Uterine smooth muscle cell (primary cell): ENCODE data around the gene FAM149B1. TPM values are rescaled to one million over a fixed set of nuclear protein-coding genes. Genes with fewer than 3 reads are reported as not detected.

Experiments
- total RNA-seq: library from RNA; depleted of rRNA; stranded (reverse); fragments of >200 nt; gene quantifications from 2 replicates; pipeline ENCODE4 v1.2.3, GENCODE V29; 2014

FAM149B1 gene
- 24.9 and 41.1 TPM in 2 replicates for total RNA-seq

DNA sequence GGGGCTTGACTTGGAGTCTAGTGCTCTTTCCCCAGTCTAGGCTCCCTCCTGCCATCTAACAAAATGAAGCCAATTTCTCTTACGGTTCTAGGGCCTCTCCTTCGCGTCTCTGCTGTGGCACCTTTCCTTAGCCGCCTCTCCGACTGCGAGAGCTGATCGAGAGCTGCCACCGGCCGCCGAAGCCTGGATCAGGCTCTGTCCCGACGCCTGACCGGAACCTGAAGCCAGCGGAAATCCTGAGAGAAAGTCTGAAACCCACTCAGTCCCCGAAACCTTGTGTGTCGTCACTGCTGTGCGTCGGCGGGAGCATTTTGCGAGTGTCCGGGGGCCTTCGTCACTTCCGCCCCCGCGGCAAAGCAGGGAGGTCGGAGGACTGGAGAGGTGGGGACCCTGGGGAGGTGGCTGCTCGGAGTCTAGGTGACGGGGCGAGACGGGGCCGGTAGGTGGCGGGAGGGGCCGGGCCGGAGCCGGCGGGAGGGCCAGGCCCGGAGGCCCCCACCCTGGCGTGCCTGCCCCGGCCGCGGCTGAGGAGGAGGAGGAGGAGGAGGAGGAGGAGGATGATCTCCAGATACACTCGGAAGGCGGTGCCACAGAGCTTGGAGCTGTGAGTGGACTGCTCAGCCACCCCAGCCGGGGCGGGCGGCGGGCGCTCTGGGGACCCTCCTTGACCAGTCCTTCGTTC is at the start of gene FAM149B1, which contains the start of gene ECD:
TSS of gene FAM149B1 (plus strand) at position 337 of the 682 bp plus-strand sequence. CDS start at position 558, 221 bp downstream.
TSS of gene ECD (minus strand) at position 226 of the 682 bp plus-strand sequence. CDS start 4,071 bp downstream, outside the sequence.

DNA sequence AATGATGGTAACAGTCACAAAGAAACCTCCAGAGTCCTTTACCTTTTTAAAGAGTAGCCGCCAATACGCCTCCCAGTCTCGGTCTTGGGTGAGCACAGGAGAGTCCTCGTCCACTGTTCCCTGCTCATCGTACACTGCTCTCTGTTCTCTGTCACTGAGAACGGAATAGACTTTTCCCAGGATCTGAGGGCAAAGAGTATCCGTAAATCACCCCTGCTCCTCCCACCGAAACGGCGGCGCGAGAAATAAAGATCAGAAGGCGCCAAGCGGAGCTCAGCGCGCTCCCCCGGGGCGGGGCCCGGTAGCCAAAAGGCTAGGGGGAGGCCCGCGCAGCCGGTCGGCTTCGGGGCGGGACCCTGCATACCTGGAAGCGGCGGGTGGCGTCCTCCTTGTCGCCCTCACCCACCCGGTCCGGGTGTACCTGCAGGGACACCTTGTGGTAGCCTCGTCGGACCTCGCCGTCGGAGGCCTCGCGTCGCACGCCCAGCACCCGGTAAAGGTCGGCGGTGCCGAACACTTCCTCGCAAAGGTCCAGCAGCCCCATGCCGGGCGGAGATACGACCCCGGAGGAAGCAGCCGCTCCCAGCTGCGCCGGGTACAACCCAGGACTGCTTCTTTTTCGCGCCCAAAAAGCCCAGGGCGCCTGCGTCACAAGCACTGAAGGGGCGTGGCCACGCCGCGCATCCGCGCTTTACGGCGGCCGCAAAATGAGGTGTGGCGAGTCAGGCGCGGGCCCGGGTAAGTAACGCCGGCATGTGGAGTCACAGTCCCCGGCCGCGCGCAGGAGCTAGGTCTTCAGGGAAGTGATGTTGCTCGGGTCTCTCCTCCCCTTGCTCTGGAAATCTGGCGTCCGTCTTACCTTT is 79.0 kb downstream of the FAM149B1 start, which contains the start of gene DNAJC9:
TSS of gene DNAJC9 (minus strand) at position 610 of the 863 bp plus-strand sequence. CDS start at position 544, 66 bp downstream.

DNA sequence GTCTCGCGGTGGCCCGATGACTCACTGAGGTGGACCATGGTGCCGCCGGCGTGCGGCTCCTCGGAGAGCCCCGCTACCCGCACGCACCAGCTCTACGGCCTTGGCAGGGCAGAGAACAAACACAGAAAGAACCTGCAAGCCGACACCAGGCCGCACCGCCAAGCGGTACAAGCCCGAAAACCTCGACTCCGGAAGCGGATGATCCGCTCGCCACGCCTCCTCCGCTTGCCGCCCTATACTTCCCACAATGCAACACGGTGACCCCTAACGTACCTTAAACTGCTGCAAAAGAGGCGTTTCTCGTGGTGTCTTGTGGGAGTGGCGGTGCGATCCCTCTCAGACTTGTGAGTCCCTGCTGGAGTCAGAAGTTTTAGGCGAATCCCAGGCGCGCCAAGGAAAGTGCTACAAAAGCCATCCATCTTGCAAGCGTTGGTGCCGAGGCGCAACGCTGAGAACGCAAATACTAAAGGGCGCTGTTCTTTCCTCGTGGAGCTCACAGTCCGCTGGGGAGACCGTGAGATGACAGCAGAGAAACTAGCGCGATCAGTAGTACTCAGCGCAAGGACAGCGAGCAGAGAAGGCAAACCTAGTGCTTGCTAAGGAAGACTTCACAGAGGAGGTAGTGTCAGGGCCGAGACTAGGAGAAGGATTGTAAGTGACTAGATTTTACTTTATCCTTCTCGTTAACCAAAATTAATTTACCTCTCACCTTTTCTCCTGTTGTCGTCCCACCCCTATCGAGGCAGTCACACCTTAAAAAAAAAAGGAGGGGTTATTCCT is 84.7 kb downstream of the FAM149B1 start, which contains the start of gene MRPS16:
TSS of gene MRPS16 (minus strand) at position 200 of the 780 bp plus-strand sequence. CDS start at position 38, 162 bp downstream.

Other genes with a start within 250 kb of the FAM149B1 start
- not detected in 2 replicates for gene PLA2G12B, start 213.3 kb upstream of the FAM149B1 start, total RNA-seq
- 201 and 428 TPM in 2 replicates for gene P4HA1, start 71.3 kb upstream of the FAM149B1 start, total RNA-seq
- gene NUDT13, start 57.7 kb upstream of the FAM149B1 start, total RNA-seq = 1.6 and 1.8 TPM in 2 replicates
- gene ECD, start 111 bp upstream of the FAM149B1 start, total RNA-seq = 30.0 and 32.1 TPM in 2 replicates
- 30.6 and 80.8 TPM in 2 replicates for gene DNAJC9, start 79.1 kb downstream of the FAM149B1 start, total RNA-seq
- 77.2 and 92.7 TPM in 2 replicates for gene MRPS16, start 84.5 kb downstream of the FAM149B1 start, total RNA-seq
- 0.44 and 0.75 TPM in 2 replicates for gene CFAP70, start 190.7 kb downstream of the FAM149B1 start, total RNA-seq
- gene ANXA7, start 245.9 kb downstream of the FAM149B1 start, total RNA-seq = 148 and 211 TPM in 2 replicates